Mucosa of rectum (tissue), 2 donors: Measurements from ENCODE around the gene ATP11A.

Experiments
- H3K27ac ChIP-seq, 2 donors: one replicate each; pipeline ENCODE4 v1.7.0; 2013; ENCODE audit warnings: inconsistent platforms in 2 of 2, low read depth in 2 of 2, low read length in 2 of 2
- H3K27me3 ChIP-seq, 2 donors: one replicate each; pipeline ENCODE4 v1.7.0; 2013; ENCODE audit warnings: low read length in 2 of 2; ENCODE audit not compliant: control insufficient read depth in 2 of 2, insufficient read depth in 2 of 2
- H3K36me3 ChIP-seq, 2 donors: one replicate each; pipeline ENCODE4 v1.7.0; 2013; ENCODE audit warnings: low read length in 2 of 2; ENCODE audit not compliant: control insufficient read depth in 2 of 2, insufficient read depth in 2 of 2
- H3K4me1 ChIP-seq, 2 donors: one replicate each; pipeline ENCODE4 v1.7.0; 2013; ENCODE audit warnings: low read length in 2 of 2, mild to moderate bottlenecking in 1 of 2; ENCODE audit not compliant: control insufficient read depth in 2 of 2, insufficient read depth in 2 of 2
- H3K4me3 ChIP-seq, 2 donors: one replicate each; pipeline ENCODE4 v1.7.0; 2013; ENCODE audit warnings: low read length in 2 of 2
- H3K9ac ChIP-seq, 2 donors: one replicate each; pipeline ENCODE4 v1.7.0; 2013; ENCODE audit warnings: low read length in 2 of 2, low read depth in 1 of 2, mild to moderate bottlenecking in 1 of 2
- H3K9me3 ChIP-seq, 2 donors: one replicate each; pipeline ENCODE4 v1.7.0; 2013; ENCODE audit warnings: low read length in 2 of 2; ENCODE audit not compliant: control insufficient read depth in 2 of 2
- donor health status: healthy.
- donor health status: Normal muscosa, but diverticular disease.

The ATP11A gene

DNA sequence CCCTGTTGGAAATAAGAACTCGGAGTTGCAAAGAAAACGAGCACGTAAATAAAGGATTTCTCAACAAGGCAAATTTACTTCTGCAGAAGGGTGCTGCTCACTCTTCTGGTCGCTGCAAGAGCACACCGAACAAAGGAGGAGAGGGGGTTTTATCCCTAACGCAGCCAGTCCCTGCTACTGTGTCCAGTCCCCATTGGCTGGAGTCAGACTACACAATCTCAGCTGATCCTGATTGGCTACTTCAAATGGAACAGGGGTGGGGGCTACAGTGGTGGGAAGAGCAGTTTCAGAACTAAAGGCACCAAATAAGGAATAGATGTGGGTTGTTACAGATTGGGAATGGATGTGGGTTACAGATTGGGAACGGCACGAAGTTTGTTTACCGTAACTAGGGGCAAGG, 215.2 kb downstream of the ATP11A start:
- H3K4me3 ChIP-seq, result no peak overlapping the region
- H3K36me3 ChIP-seq, result no peaks in the 10 kb centered on the region
- no peak overlapping the region for H3K27ac ChIP-seq
- H3K9me3 ChIP-seq, result no peaks in the 10 kb centered on the region
- no peaks in the 10 kb centered on the region for H3K27me3 ChIP-seq
- no peaks in the 10 kb centered on the region for H3K4me1 ChIP-seq
- H3K9ac ChIP-seq, result no peak overlapping the region

DNA sequence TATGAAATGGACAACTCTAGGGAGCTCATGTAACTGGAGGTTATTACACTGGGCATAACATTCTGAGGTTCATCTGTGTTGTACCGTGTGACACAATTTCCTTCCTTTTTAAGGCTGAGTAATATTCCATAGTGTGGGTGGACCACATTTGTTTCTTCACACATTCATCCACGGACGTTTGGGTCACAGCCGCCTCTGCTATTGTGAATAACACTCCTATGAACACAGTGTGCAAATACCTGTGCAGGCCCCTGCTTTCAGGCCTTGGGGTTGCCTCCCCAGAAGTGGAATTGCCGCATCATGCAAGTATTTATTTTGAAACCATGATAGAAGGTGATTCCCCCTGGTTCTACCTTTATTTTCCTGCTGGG, 215.8 kb downstream of the ATP11A start:
- Histone ChIP-seq H3K4me1 (no peaks in the 10 kb centered on the region), H3K9me3 (no peaks in the 10 kb centered on the region), H3K36me3 (no peaks in the 10 kb centered on the region), H3K4me3 (no peak overlapping the region), H3K27me3 (no peaks in the 10 kb centered on the region), H3K27ac (no peak overlapping the region), H3K9ac (no peak overlapping the region)

DNA sequence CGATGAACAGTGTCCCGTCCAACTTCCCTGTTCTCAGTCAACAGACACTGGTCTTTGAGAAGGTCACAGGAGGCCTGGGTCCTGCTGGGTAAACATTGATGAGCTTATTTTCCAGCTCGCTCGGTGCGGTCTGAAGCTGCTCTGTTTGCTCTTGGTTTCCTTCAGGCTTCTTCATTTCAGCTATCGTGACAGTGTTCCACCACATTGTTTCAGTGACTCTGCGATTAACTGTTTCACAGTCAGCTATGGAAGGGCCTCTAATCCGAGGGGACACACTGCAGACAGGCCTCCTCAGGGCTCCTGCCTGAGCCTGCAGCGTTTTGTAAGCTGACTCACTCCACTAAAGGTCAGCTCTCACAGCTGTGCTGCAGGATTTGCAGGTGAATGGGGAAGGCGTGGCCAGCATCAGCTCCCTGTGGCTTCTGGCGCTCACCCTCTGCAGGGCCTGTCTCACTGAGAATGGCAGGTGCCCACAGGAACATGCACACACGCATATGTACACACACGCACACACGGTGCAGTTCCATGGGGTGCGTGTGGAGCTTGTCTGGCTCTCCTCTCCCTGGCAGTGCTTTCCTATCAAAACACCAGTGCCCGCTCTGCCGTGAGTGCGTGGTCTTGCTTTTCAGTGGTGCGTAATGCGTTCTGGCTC, 216.3 kb downstream of the ATP11A start:
- Histone ChIP-seq H3K9ac (no peak overlapping the region), H3K27me3 (no peaks in the 10 kb centered on the region), H3K36me3 (no peaks in the 10 kb centered on the region), H3K27ac (no peak overlapping the region), H3K9me3 (no peaks in the 10 kb centered on the region), H3K4me1 (no peaks in the 10 kb centered on the region), H3K4me3 (no peak overlapping the region)

DNA sequence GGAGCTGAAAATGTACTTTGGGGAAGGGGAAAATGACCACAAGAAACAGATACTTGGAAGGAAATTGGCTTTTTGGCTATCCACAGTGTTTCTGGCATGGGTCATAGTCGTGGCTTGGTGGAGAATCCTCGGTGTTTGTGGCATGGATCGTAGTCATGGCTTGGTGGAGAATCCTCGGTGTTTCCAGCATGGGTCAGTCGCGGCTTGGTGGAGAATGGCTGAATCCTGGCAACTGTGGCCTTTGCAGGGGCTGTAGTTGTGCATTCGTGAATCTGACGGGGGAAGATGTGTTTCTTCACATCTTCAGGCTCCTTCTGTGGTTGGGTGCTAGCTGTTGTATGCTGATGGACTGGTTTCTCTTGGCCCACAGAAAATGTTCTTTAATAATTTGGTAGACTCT, 217.4 kb downstream of the ATP11A start:
- no peaks in the 10 kb centered on the region for H3K4me1 ChIP-seq
- no peak overlapping the region for H3K27ac ChIP-seq
- no peaks in the 10 kb centered on the region for H3K9me3 ChIP-seq
- no peaks in the 10 kb centered on the region for H3K36me3 ChIP-seq
- H3K9ac ChIP-seq, result no peak overlapping the region
- H3K4me3 ChIP-seq, result no peak overlapping the region
- H3K27me3 ChIP-seq, result no peaks in the 10 kb centered on the region

DNA sequence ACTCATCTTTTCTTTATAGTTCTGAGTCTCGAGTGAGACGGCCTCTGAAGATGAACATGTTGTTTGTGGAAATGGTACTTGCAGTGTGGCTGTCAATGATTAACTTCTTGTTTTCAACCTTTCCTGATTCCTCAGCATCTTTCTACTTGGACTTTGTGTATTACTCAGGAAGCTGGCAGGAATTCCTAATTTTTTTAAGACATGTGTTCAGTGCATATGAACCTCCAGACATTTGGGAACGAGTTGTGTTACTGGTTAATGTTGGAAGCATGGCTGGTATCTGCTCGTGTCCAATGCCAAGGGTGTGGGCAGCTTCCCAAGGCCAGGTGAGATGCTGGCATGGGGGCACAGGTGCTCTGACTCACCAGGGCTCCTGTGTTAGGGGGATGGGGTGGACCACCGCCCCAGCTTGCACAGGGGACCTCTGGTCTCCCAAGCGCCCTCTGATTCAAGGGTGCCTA, 218.1 kb downstream of the ATP11A start:
- Histone ChIP-seq H3K4me3 (no peak overlapping the region), H3K27ac (no peak overlapping the region), H3K4me1 (no peaks in the 10 kb centered on the region), H3K9ac (no peak overlapping the region), H3K36me3 (no peaks in the 10 kb centered on the region), H3K9me3 (no peaks in the 10 kb centered on the region), H3K27me3 (no peaks in the 10 kb centered on the region)

DNA sequence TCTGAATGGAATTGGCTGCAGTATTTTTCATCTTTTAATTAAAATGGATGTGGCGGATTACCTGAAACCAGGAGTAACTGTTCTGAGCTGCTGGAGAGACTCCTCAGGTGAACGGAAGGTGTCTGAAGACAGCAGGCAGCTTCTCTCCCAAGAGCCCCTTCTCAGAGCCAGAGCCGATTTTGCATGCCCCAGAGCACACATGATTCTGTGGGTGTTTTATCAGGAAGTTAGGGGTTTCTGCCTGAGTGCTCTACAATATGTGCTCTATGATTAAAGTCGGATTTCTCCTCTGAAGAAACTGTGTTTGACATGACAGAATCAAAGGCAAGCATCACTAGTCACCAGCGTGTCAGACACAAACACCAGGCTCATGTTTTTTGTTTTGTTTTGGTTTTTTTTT, 218.5 kb downstream of the ATP11A start:
- Histone ChIP-seq H3K27me3 (no peaks in the 10 kb centered on the region), H3K9me3 (no peaks in the 10 kb centered on the region), H3K4me1 (no peaks in the 10 kb centered on the region), H3K9ac (no peak overlapping the region), H3K27ac (no peak overlapping the region), H3K36me3 (no peaks in the 10 kb centered on the region), H3K4me3 (no peak overlapping the region)

DNA sequence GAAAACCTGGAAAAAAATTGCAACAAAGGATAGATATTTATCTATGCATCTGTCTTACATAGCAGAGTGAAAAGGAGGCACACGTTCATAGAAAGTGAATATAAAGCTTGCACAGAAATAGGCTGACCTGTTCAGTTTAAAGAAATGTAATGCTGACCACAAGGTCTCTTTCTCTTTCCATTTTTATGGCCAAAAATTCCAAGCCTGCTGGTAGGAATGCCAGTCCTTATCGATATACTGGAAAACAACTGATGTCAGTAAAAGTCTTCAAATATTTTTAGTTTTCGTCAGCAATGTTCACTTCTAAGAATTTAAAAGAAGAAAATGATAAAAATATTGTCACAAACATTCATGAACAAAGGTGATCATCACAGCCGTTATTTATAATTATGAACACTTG, 220.2 kb downstream of the ATP11A start:
- Histone ChIP-seq H3K27ac (no peak overlapping the region), H3K9ac (no peak overlapping the region), H3K4me1 (no peaks in the 10 kb centered on the region), H3K27me3 (no peaks in the 10 kb centered on the region), H3K36me3 (no peaks in the 10 kb centered on the region), H3K4me3 (no peak overlapping the region), H3K9me3 (no peaks in the 10 kb centered on the region)

DNA sequence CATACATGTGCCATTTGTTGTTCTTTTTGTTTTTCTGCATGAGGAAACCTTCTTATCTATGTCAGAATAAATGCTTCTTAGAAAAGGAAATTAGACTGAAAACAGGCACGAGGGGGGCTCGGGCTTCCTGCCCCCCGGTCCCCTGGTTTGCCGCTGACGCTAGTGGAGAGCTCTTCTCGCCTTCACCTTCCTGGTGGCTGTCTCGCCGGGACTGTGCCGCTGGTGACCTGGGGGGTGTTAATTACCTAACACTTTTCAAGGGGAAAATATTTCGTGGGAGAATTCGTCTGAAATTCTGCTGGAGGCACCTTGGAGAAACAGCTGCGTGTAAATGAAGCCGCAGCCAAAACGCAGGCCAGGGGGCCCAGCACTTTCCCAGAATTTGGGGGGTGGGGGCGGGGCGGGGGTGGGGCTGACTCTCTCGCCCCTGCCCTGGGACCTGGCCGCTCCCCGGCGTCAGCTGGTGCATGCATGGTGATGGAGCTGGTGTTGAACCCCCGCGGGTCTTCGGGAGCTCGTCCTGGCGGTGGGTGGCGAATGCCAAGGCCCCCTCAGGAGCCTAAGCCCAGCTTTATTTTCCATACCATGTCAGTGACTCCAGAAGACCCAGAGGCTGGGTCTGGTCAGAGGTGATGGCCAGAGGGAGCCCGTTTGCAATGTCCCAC, 220.9 kb downstream of the ATP11A start:
- Histone ChIP-seq H3K4me3 (no peak overlapping the region), H3K27ac (no peak overlapping the region), H3K9me3 (no peaks in the 10 kb centered on the region), H3K27me3 (no peaks in the 10 kb centered on the region), H3K4me1 (no peaks in the 10 kb centered on the region), H3K36me3 (no peaks in the 10 kb centered on the region), H3K9ac (no peak overlapping the region)

DNA sequence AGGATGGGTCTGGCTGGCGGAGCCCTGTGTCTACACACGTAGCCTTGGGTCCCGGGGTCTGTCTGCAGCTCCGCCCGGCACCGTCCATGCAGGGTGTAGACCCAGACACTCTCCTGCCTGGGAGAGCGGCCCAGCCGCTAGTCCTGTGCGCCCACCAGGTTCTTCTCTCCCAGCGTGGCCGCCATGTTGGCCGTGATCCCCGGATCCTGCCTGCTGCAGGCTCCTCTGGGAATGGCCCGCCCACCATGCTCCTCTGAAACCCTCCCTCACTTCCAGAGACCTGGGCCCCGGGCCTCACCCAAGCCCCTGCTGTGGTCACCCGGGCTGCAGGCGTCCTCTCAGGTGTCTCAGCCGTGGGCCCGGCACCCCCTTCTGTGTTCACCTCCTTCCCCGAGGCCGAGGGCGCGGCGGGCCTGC, 221.5 kb downstream of the ATP11A start:
- H3K4me3 ChIP-seq, result no peak overlapping the region
- no peaks in the 10 kb centered on the region for H3K4me1 ChIP-seq
- H3K27me3 ChIP-seq, result no peaks in the 10 kb centered on the region
- no peaks in the 10 kb centered on the region for H3K36me3 ChIP-seq
- no peak overlapping the region for H3K27ac ChIP-seq
- H3K9ac ChIP-seq, result no peak overlapping the region
- H3K9me3 ChIP-seq, result no peaks in the 10 kb centered on the region

DNA sequence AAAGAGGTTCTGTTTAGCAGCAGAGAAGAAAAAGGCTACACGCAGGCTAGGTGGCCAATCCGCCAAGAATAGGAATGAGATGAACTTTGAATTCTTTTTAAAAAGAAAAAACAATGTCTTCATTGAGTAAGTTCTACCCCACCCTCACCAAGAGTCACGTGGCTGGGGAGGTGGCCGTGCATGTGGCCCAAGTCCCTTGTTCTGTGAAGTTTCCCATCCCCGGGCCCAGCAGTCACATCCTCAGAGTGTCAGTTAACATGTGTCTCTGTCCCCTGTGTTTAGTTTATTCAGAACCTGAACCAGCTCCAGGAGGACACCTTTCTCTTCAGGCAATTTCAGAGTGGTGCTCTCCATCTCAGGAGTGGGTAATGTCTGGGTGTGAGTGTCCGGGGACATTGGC, 222.0 kb downstream of the ATP11A start:
- H3K27ac ChIP-seq, result no peak overlapping the region
- H3K9ac ChIP-seq, result no peak overlapping the region
- no peaks in the 10 kb centered on the region for H3K9me3 ChIP-seq
- H3K27me3 ChIP-seq, result no peaks in the 10 kb centered on the region
- H3K4me1 ChIP-seq, result no peaks in the 10 kb centered on the region
- H3K36me3 ChIP-seq, result no peaks in the 10 kb centered on the region
- H3K4me3 ChIP-seq, result no peak overlapping the region
